Measurements from ENCODE around the gene ROR2.
"Not testable (repeated sequence)": the region's sequence is repeated elsewhere in the genome, so short reads cannot be mapped to it uniquely, and the experiment has no call there.

The ROR2 gene

DNA sequence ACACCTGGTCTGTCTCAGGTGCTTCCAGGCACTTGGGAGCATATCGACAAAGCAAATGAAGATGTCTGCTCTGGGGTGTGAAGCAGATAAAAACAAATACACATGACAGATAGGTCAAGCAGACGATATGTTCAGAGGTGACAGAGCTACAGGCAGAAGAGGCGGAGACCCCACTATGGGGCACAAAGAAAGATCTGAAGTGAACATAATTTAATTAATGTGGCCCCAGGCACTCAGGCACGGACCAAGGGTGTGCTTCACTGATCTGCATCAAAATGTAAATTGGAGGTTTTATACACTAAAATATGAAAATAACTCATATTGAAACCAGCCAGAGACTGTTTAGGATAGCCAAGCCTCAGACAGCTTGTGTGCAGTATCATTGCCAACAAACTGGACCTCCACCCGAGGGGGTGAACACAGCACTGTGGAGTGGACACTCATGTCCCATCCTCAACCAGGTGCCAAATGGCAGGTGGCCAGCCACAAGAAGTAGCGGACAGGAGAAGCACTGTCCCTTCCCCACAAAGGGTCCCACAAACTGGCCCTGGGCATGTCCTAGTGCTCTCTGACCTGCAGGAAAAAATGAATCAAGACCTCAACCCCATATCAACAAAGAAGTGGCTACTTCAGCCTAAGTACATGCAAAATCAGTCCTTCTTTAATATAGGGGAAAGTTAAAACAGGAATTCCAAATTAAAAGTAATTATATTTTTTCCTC, 29.2 kb downstream of the ROR2 start:
- DNase-seq: no peak

DNA sequence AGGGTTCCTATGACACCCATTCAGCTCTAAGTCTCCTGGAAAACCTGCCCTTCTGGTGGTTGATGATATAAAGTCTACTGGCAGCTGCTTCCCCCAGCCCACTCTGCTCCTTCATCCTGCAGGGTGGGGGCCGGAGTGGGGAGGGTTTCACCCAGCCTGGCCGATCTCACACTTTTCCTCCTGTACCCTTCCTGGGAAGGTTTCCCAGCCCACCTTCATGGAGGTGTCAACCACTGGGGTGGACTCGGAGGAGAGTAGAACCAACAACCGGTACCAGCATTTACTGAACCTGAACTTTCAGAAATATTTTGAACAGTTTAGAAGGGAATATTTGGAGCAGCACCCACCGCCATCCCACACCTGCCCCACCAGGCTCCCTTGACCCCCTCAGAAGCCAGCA, 30.4 kb downstream of the ROR2 start:
- DNase-seq: no peak

DNA sequence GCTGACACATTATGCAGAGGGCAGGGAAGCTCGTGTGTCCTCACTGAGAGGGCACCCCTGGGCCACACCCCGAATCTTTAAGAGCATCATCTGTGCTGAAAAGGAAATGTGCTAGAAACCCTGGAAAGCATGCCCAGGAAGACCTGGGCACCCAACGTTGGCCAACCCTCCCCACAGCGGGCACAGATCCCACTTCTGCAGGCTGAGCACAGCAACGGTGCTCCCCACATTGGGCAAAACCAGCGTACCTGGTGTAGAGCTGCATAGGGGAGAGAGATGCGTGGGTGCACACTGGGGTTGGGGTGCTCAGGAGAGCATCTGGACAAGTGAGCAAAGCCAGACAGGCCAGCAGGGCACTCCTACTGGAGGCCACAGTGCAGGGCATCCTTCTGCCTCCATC, 32.6 kb downstream of the ROR2 start:
- no peak for DNase-seq

DNA sequence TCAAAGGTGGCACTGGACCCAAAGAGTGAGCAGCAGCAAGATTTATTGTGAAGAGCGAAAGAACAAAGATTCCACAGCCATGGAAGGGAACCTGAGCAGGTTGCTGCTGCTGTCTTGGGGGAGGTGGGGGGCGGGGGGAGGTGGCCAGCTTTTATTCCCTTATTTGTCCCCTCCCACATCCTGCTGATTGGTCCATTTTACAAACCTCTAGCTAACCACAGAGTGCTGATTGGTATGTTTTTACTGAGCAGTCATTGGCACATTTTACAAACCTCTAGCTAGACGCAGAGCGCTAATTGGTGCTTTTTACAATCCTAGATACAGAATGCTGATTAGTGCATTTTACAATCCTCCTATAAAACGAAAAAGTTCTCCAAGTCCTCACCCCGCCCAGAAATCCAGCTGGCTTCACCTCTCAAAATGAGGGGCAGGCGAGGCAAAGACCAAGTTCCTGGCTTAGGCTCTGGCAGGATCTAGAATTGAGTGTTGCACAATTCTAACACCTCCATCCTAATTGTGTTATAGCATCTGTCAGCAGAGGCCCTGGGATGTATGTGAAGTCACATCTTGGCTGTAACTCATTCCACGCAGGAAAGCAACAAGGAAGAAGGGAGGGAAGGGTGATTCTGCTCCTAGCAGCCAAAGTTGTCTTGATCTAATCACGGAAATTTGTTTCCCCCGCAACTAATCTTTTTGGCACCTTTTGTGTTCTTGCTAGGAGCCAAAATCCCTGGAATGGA, 34.3 kb downstream of the ROR2 start:
- no peak for DNase-seq

DNA sequence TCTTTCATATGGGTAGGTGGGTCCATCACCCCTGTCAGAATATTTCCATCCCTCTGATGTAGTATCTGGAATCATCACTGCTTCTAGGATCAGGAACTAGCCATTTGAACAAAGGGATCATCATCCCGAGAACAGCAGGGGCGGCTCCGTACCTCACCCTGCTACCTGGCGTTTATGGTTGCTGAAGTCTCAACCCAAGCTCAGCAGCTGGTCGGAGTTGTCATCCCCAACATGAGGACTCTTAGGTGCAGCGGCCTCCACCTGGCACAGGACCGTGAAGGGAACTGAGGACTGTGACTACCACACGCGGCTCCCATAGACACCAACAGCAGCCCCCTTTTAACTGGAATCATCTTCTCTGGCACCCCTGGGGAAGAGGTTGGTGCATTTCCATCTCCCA, 35.1 kb downstream of the ROR2 start:
- no peak for DNase-seq

DNA sequence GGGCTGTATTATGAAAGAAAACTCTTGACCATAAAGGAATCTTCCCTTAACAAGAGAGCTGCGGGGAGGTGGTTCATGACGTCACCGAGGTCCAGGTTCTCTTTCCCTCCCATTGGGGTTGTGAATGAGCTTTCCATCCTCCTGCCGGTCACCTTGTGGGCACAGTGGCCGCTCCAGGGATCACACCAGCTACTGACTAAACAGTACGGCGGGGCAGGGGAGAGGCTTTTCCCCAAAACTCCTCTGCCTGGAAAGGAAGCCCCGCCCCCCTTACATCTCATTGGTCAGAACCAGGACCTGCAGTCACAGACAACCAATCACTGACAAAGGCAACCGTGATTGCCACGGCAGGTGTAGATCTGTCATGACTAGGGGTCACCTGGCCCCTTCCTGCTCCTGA, 35.6 kb downstream of the ROR2 start:
- no peak for DNase-seq

DNA sequence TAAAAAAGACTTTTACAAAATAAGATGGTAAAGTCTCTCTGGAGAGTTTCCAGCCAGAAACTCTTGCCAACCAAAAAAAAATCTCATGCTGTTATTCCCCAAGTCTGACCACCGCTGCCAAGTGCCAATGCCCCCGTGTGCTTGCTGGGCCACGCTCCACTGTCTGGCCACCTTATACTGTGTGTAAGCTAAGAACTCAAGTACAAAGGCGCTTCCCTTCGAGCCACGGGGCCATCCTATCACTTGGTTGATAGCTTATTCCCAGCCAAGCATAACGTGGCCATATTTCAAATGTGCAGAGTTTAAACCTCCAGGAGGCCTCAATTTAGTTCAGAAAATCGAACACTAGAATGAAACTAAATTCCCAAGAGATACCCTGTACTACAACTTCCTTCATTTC, 36.0 kb downstream of the ROR2 start:
- no peak for DNase-seq

DNA sequence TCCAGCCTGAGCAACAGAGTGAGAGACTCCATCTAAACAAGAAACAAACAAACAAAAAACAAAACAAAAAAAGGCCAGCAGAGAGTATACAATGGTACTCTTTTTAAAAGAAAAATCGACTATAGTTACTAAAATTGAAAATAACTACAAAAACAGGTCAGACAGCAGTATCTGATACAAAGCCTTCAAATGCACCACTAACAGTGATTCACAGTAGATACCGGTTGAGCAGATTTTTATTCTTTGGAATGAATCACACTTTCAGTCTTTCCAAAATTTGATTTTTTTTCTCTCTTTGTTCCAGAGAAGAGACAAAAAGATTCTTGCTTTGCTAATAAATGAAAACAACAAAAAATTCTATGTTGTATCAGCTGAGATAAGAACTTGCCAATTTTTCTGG, 36.9 kb downstream of the ROR2 start:
- DNase-seq: no peak

DNA sequence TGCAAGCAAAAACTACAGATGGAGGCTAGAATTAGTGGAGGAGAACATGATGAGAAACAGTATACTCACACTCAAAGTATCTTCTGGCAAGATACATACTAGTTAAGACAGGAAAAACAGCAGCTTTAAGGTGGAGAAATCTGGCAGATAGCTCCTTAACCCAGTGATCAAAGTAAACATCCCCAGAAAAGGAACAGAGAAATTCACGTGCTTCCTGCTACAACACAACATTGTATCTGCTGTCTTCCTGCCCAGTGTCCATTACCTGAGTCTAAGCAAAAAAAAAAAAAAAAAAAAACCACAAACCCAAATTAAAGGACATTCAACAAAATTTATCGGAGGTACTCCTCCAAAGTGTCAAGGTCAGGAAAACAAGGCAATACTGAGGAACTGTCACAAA, 38.4 kb downstream of the ROR2 start:
- no peak for DNase-seq

DNA sequence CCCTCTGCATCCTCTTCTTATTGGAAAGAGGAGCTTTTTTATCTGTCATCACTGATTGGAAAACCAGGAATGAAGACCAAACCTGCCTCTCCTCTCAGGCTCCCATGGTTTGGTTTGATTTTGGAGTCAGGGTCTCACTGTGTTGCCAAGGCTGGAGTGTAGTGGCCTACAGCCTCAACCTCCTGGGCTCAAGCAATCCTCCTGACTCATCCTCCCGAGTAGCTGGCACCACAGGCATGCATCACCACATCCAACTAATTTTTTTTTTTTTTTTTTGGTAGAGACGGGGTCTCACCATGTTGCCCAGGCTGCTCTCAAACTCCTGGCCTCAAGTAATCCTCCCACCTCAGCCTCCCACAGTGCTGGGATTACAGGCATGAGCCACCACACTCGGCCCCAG, 40.8 kb downstream of the ROR2 start:
- not testable (repeated sequence) for DNase-seq

DNA sequence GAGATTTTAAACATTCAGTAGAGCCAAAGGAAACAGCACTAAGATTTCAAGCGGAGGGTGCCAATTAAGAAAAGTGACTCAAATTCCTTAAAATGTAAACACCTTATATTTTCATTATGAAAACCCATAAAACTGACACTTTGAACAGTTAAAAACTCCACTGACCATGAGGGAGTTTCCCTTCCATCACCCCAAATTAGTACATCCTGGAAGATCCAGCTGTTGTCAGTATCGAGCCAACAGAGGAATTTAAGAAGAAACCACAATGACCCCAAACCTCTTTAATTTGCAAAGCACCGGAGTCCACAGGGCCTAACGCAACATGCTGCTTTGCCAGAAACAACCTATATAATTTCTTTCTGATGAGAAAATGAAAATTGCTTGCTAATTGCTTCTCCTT, 41.3 kb downstream of the ROR2 start:
- DNase-seq: no peak

DNA sequence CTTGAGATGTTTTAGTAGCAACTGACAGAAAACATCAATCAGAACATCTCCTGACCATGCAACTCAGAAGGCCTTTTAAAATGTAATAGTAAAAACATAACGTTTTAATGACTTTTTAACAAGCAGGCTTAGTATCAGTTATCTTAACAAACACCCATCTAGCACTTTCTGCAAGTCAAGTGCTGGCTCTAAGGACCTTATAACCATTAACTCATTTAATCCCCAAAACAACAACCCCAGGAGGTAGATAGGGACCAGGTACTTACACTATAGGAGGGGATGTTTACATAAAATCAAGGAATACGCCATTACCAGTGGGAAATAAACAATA, 41.8 kb downstream of the ROR2 start:
- no peak for DNase-seq

DNA sequence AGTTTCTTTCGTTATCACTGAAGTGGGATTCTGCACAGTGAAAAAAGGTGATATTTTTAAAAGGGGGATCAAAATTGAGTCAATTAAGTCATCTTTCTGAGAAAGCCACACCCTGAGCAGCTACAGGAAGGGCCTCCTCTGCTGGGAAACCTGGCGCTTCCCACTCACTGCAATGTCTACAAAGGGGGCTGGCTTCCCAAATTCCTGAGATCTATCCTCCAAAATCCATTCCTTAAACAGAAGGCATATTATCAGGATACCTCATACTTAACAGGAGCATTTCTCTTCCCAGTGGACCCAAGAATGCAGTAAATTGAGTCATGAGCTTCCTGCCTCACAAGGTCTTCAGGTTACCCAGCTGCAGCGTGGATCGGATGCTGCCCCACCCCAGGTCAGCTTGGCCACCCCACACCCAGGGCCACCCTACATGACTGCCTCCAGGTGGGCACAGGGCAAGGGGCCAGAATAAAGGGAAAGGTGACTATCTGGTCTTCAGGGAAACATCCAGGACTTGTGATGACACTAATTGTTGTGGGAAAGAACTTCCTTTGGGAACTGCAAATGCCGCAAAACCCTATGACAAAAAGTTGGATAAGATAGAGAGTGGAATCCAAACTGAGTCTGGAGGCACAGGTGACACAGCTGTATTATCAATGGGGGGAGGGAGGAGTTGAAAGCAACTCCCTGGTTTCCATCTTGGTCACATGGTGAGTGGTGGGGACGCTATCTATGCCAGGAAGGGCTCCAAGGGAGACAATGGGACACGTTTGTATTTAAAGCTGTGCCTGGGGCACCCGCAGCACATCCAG, 42.3 kb downstream of the ROR2 start:
- no peak for DNase-seq

DNA sequence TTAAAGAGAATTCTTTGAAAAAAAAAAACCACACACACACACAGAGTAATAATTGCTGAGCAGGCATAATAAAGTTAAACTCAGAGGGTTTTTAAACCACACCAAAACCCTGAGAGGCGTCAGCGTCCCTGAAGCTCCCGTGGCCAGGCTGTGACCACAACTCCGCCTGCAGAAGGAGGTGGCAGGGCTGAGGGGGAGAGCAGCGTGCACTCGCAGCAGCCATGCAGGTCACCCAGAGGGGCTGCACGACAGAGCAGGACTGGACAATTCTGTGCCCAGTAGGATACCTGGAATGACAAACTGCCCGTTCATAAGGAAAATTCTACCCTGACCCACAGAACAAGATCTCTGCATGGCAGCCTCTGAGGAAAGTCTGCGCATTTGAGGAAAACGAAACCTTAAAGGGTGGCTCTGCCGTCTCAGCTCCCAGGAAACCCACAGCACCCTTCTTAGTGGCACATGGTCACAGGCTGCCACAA, 44.0 kb downstream of the ROR2 start:
- peak; percentile 26 for DNase-seq

DNA sequence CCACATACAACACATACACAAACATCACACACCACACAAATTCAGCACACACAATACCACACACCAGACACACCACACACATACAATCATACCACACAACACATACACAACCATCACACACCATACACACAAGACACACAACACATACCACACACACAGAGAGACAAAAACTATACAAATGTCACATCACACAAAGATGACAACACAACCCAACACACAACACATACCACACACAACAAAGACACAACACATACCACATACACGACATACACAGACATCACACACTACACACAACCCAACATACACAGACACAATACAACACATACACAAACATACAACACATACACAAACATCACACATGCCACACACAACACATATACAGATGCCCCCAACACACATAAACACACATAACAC, 44.8 kb downstream of the ROR2 start:
- no peak for DNase-seq

DNA sequence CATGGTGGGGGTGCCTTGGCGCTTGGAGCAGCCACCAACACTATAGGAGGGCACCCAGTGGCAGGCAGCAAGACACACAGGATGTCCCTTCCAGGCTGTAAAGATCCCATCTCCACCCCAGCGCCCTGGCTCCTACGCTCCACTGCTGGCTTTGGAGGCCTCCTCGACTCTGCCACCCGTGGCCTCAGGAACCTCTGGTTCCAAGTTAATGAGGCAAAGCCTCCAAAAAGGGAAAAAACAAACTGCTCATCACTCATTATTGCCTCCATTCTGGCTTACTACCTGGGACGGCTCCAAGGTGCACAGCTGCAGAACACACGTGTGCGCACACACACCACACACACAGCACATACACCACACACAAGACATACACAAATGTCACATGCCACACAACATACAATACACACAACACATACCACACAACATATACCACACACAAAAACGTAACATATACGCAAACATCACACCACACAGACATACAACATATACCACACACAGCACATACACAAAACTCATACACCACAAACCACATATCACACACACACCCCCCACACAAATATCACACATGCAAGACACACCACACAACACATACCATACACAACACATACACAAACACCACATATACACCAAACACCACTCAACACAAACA, 45.3 kb downstream of the ROR2 start:
- no peak for DNase-seq

DNA sequence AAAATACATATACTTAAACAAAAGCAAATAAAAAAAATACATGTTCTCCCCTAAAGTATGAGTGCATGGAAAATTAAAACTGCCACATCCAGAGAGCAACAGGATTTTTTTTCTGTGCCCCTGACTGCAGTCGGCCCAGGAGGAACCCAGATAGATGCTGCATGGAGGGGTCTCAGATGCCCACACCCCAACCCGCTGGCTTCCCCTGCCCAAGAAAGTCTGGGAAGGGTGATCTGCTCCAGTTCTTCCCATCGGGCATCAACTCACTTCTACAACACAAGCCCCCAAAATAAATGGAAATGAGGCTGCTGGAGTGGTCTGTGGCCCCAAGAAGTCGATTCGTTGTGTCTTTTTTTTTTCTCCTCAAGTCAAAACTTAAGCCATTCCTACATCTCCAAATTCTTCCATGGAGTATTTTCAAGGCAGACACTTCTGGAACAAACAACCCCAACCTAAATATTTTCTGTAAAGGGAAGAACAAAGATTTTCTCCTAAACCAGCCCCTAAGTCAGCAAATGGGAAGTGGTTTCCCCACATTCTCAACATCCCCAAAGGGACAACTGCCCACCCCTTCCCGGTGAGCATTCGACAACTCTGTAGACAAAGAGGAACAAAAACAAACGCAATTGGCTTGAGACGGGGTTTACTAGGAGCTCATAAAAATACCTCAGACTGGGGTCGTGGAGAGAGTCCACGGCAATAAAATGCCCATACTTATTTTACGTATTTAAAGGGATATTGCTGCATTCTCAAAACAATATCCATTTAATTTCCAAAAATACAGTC, 46.7 kb downstream of the ROR2 start:
- no peak for DNase-seq

DNA sequence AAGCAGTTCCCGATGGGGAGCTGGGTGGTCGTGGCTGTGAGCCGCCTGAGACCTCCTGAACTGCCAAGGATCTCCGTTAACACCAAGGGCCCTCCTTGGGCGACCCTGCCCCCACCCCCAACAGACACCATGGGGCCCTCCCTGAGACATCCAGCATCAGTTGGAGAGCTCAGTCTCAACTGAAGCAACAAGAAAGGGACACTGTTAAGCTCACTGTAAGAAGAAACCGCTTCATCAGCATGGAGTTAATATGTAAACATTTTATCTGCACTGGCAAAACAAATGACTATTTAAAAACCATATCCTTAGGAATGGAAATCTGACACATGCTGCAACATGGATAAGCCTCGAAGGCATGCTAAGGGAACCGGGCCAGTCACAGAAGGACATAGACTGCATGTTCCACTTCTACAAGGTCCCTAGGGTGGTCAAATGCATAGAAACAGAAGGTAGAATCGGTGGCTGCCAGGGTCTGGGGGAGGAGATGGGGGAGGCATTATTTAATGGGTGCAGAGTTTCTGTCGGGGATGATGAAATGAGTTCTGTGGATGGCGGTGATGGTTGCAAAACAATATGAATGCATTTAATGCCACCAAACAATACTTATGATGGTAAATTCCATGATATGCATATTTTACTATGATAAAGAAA, 47.4 kb downstream of the ROR2 start:
- no peak for DNase-seq

DNA sequence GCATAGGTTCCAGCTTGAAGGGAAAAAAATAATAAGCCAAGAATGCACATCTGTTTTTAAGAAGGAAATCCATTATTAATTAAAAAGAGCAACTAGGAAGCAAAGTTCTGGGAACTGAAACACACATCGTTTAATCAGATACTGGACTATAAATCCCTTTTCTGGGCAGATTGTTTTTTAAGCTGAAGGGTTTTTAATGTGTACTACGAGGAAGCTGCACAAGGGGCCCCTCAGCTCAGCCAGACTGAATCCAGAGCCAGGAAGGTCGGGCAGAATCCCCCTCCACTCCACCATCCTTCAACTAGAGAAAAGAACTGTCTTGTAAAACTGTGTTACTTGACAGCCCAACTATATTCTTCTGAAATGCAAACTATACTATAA, 49.2 kb downstream of the ROR2 start:
- DNase-seq: no peak

DNA sequence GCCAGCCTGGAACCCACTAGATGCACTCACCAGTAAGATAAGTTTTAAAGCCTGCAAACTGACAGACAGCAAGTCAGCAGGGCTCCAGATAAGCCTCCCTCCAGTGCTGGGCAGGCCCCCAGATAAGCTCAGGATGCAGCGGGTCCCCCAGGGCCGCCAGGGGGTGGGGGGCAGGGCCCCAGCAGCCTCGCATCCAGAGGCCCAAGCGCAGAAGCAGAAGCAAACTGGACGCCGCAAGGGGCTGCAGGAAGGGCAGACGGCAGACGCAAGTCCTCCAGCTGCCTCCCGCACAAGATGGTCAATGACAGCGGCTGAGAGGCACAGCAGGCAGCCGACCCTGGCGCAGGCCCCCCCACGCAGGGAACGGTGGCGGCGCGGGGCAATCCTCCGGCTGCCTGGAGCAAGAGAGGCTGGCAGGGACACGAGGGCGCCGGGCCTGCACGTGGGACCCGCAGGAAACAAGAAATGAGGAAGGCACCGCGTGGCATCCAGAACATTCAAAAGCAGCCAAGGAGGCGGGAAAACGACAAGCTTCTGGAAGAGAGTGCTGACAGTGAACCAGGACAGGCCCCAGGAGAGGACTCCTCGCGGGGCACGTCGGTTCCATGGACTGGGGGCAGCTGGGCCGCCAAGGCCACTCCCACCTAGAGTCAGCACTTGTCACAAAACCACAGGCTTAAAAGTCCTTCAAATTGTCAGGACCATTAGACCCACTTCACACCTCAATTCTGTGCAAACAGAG, 49.8 kb downstream of the ROR2 start:
- DNase-seq: no peak

DNA sequence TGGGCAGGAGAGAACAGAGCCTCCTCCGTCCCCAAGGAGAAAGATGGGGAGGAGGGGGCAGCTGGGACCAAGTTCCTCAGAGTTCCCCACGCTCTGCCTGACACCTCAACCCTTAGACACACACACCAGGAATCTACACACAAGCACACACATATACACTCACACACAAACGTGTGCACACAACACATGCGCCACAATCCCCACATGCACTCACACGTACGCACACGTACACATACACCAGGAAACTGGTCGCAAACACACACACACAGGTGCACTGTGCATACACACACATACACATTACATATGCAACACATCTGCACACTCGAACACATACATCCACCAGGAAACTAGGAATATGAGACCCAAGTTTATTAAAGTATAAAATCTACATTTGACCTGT, 50.4 kb downstream of the ROR2 start:
- no peak for DNase-seq
